Heart left ventricle (tissue), 13 donors: ENCODE measurements around the gene XPO6.

Source experiments
- CTCF ChIP-seq, 12 donors: fragments of 200-600 bp; sonication (generic) in 4 of 12; IDR thresholded peaks; one replicate each; pipeline versions ENCODE4 v1.5.0 to v1.8.0; 2018 to 2022; ENCODE audit warnings: antibody characterized with exemption in 12 of 12, mild to moderate bottlenecking in 5 of 12
- POLR2A ChIP-seq, 2 donors: fragments of 450-650 bp; IDR thresholded peaks; one replicate each; pipeline ENCODE4 v1.6.1; 2017; ENCODE audit warnings: antibody characterized with exemption in 2 of 2, mild to moderate bottlenecking in 2 of 2, moderate library complexity in 2 of 2
- donor health status: ischemic (EF 13 %, LVEDD 7.1; RV severe dilation, severe dysfunction).
- donor health status: DM: no; HTN: yes; CAD: no.
- donor health status: DM: no; HTN: no; CAD: no.
- donor health status: ischemic (EF 25% LVEDD 6.9; RV normal size, moderate dysfunction).
- donor health status: ischemic (EF 25% LVEDD 5.7; RV mildly dilated, moderate dysfunction).
- donor health status: ischemic (EF 35%, LVEDD 5.7; RV mildly dilated, moderate dysfunction).
- donor health status: nonischemic (EF 11% LVEDD 7.7; RV severe dilation, severe dysfunction).
- donor health status: DM: yes; HTN: yes; CAD: no.
- donor health status: PGD.
- donor health status: ischemic (EF 29% LVEDD 5.4; RV normal size, mild dysfunction).
- donor health status: nonischemic (EF 23%, LVEDD 6.1; RV moderate dilation, normal function).

- TF ChIP-seq CTCF (IDR thresholded peaks at IDR 0.05) (no peak), POLR2A (IDR thresholded peaks at IDR 0.05) (no peak)
Observed at GRCh38 chr16:28171816-28172215, 39.9 kb downstream of the XPO6 start.
